GM21528 (cell line): ENCODE measurements around the gene RNF20.
A peak's percentile ranks its signal among the peaks of the same experiment; 100 is the strongest.
"Not testable (repeated sequence)": the region's sequence is repeated elsewhere in the genome, so short reads cannot be mapped to it uniquely, and the experiment has no call there.

Experiments
- ATAC-seq: cut with Tn5 transposase; IDR thresholded peaks from one replicate; pipeline ENCODE4 v1.9.1; 2021; ENCODE audit warnings: mild to moderate bottlenecking, moderate library complexity; ENCODE audit not compliant: unreplicated experiment, low FRiP score

Gene RNF20

GRCh38 chr9:101585740-101586139, 52.1 kb downstream of the RNF20 start:
- ATAC-seq, result no peak

GRCh38 chr9:101586651-101587050, 53.0 kb downstream of the RNF20 start:
- peak; percentile 81 for ATAC-seq

GRCh38 chr9:101587332-101588043, 53.8 kb downstream of the RNF20 start:
- no peak for ATAC-seq

GRCh38 chr9:101590074-101590473, 56.4 kb downstream of the RNF20 start:
- not testable (repeated sequence) for ATAC-seq

GRCh38 chr9:101590901-101591300, 57.2 kb downstream of the RNF20 start:
- no peak for ATAC-seq

- no peak for ATAC-seq
These were observed 58.3 kb downstream of the RNF20 start for GRCh38 chr9:101591787-101592446.

GRCh38 chr9:101592788-101593187, 59.1 kb downstream of the RNF20 start:
- ATAC-seq, result no peak

- no peak for ATAC-seq
These were observed 59.7 kb downstream of the RNF20 start for GRCh38 chr9:101593345-101593744.

GRCh38 chr9:101594796-101595195, 61.1 kb downstream of the RNF20 start, which contains the start of gene PPP3R2:
PPP3R2 (minus strand) TSS chr9:101594969; CDS start chr9:101594921, 48 bp downstream.
- no peak for ATAC-seq

GRCh38 chr9:101601904-101602765, 68.5 kb downstream of the RNF20 start:
- ATAC-seq, result no peak

GRCh38 chr9:101604296-101604695, 70.6 kb downstream of the RNF20 start:
- no peak for ATAC-seq

- ATAC-seq, result no peak
These were observed 71.9 kb downstream of the RNF20 start for GRCh38 chr9:101605547-101605946.
